Measurements from ENCODE around the gene NUMB. TPM values are rescaled to one million over a fixed set of nuclear protein-coding genes. Genes with fewer than 3 reads are reported as not detected.
A peak's percentile ranks its signal among the peaks of the same experiment; 100 is the strongest.

Gene NUMB
- total RNA-seq, 1 experiment from 2014 or later, result 46.5 TPM

DNA sequence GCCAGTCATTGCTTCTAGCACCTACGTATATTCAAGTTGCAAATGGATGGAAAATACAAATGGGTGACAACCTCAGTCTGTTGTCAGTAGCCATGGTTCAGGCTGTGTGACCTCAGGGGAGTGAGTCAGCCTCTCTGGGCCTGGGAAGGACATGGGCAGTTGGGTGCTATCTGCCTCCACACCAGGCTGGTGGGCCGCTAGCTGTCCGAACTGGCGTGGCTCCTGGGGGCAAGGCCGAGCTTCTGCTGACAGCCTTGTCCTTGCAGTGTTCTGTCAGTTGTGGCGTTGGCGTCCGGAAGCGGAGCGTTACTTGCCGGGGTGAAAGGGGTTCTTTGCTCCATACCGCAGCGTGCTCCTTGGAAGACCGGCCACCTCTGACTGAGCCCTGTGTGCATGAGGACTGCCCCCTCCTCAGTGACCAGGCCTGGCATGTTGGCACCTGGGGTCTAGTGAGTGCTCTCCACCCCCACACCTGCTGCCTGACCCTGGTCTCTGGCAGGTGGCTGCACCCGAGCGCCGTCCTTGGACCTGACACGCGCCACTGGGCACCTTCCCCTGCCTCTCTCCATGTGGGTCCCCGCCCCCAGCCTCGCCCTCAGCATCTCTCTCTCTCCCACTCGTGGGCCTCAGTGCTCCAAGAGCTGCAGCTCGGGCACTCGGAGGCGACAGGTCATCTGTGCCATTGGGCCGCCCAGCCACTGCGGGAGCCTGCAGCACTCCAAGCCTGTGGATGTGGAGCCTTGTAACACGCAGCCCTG lies 203.9 kb downstream of the NUMB start:
- no peak for DNase-seq
- Histone ChIP-seq H4K5ac (ENCODE audit: insufficient read length, low read depth, low read length) (no peak overlapping the region), H3K4me2 (ENCODE audit: insufficient read depth, insufficient read length, low read length) (no peak overlapping the region), H3K14ac (ENCODE audit: insufficient read depth, low read length) (no peak overlapping the region), H3K23ac (ENCODE audit: insufficient read length, low read depth, low read length) (no peak overlapping the region), H4K20me1 (ENCODE audit: control insufficient read depth, insufficient read depth, insufficient read length) (no peaks in the 10 kb centered on the region), H3K27ac (ENCODE audit: insufficient read length, low read depth, low read length) (no peak overlapping the region), H3K79me1 (ENCODE audit: insufficient read depth, low read depth, low read length, poor library complexity, severe bottlenecking) (no peaks in the 10 kb centered on the region), H3K4ac (ENCODE audit: low read depth, low read length) (no peak overlapping the region), H3K23me2 (ENCODE audit: insufficient read length, low read depth, low read length, poor library complexity, severe bottlenecking) (no peaks in the 10 kb centered on the region), H2BK12ac (ENCODE audit: insufficient read length, low read depth, low read length) (no peak overlapping the region), H2BK15ac (ENCODE audit: low read depth, low read length) (no peak overlapping the region), H4K8ac (replicated peaks; ENCODE audit: insufficient read length, low read depth, low read length) (no peak overlapping the region), H2BK5ac (ENCODE audit: insufficient read length, low read length) (no peak overlapping the region), H2BK20ac (ENCODE audit: low read depth, low read length, poor library complexity, severe bottlenecking) (no peak overlapping the region), H3K4me1 (ENCODE audit: insufficient read depth, low read length) (no peaks in the 10 kb centered on the region), H2BK120ac (ENCODE audit: low read depth, low read length, poor library complexity, severe bottlenecking) (no peak overlapping the region), H2AFZ (ENCODE audit: low read length) (no peak overlapping the region), H2AK5ac (ENCODE audit: insufficient read length, low read length) (no peak overlapping the region), H3K18ac (ENCODE audit: insufficient read length, low read depth, low read length) (no peak overlapping the region), H4K91ac (ENCODE audit: insufficient read length, low read depth, low read length) (no peak overlapping the region), H3K79me2 (ENCODE audit: insufficient read depth, low read length) (no peaks in the 10 kb centered on the region), H3T11ph (ENCODE audit: low read length) (no peak overlapping the region), H3K9ac (ENCODE audit: extremely low read depth, insufficient read length, low read length) (no peak overlapping the region), H3K56ac (ENCODE audit: insufficient read length, low read depth, low read length) (no peak overlapping the region), H3K27me3 (ENCODE audit: insufficient read depth, low read length) (no peaks in the 10 kb centered on the region), H3K9me3 (ENCODE audit: control insufficient read depth, low read depth, low read length) (no peaks in the 10 kb centered on the region)
- H3K9me3 Mint-ChIP-seq, result no peaks in the 10 kb centered on the region
- 0 out of 4 replicates have a peak, but pooled peaks cover 0 to 4% of the 10 kb centered on the region in 2 experiments for H3K4me1 Mint-ChIP-seq
- peak overlapping the region in 1 of 3 experiments; percentile 55; a peak in 1 of 7 replicates for H3K27ac Mint-ChIP-seq
- H3K36me3 Mint-ChIP-seq (ENCODE audit: insufficient read depth in 1 of 3, low read depth in 3 of 3), result peaks cover 0 to 2% (median 0%) of the 10 kb centered on the region in 3 experiments; a peak in 1 of 7 replicates
- no CpG with 5 or more reads among the region's 28 CpGs for WGBS (ENCODE audit: extremely low coverage, insufficient read length, low lambda C conversion rate)
- H3K4me3 Mint-ChIP-seq, result no peak overlapping the region
- H3K27me3 Mint-ChIP-seq (ENCODE audit: low read depth), result no peaks in the 10 kb centered on the region
- TF ChIP-seq, protein P1, sequence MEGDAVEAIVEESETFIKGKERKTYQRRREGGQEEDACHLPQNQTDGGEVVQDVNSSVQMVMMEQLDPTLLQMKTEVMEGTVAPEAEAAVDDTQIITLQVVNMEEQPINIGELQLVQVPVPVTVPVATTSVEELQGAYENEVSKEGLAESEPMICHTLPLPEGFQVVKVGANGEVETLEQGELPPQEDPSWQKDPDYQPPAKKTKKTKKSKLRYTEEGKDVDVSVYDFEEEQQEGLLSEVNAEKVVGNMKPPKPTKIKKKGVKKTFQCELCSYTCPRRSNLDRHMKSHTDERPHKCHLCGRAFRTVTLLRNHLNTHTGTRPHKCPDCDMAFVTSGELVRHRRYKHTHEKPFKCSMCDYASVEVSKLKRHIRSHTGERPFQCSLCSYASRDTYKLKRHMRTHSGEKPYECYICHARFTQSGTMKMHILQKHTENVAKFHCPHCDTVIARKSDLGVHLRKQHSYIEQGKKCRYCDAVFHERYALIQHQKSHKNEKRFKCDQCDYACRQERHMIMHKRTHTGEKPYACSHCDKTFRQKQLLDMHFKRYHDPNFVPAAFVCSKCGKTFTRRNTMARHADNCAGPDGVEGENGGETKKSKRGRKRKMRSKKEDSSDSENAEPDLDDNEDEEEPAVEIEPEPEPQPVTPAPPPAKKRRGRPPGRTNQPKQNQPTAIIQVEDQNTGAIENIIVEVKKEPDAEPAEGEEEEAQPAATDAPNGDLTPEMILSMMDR (conservative IDR thresholded peaks at IDR 0.05), result no peak
